GM12878 (cell line): Measurements from ENCODE around the gene HYCC1. TPM values are rescaled to one million over a fixed set of nuclear protein-coding genes. Genes with fewer than 3 reads are reported as not detected.

Experiments used
- ATAC-seq: fragments of 200-7000 bp; cut with Tn5 transposase; 3 replicates; pipeline ENCODE4 v1.9.1; 2020; ENCODE audit warnings: mild to moderate bottlenecking, moderate library complexity
- BruUV-seq: library from RNA; stranded (reverse); fragments of 400-500 nt; replicated peaks from 2 replicates; lab custom pipeline; 2021; lab: Mats Ljungman, UMichigan
- CTCF ChIA-PET: fragments of 300-600 bp; sonication (Branson Sonifier 250); formaldehyde crosslinking; extraction: SDS; loops from one replicate; lab custom pipeline; 2021; ENCODE audit warnings: inconsistent platforms; lab: Yijun Ruan, JAX
- POLR2A ChIA-PET: fragments of 350-600 bp; formaldehyde crosslinking; extraction: SDS; loops from one replicate; lab custom pipeline; 2021; ENCODE audit warnings: inconsistent platforms; lab: Charles Lee
- RAD21 ChIA-PET: fragments of 300-600 bp; sonication (Branson Sonifier 250); formaldehyde crosslinking; loops from one replicate; lab custom pipeline; 2023; ENCODE audit warnings: antibody characterized with exemption; ENCODE audit not compliant: unreplicated experiment; lab: Charles Lee
- SMC1A ChIA-PET: fragments of 300-600 bp; sonication (Branson Sonifier 250); formaldehyde crosslinking; loops from one replicate; lab custom pipeline; 2023; ENCODE audit not compliant: unreplicated experiment, uncharacterized antibody; lab: Charles Lee
- DNase-seq: peaks from one replicate; pipeline ENCODE4 v3.0.0-alpha.2; 2011; ENCODE audit warnings: low read depth, low spot score
- FAIRE-seq: peaks from 3 replicates; lab custom pipeline; 2011; peaks lifted over from hg19 to GRCh38; lab: Jason Lieb, UNC
- H2AFZ ChIP-seq: 2 replicates; pipeline ENCODE4 v1.6.0; 2011; ENCODE audit warnings: low read depth, low read length, control low read depth; ENCODE audit not compliant: control insufficient read depth
- H3K27ac ChIP-seq: 2 replicates; pipeline ENCODE4 v1.5.1; 2011; ENCODE audit warnings: control low read depth; ENCODE audit not compliant: control insufficient read depth, insufficient read depth
- H3K27me3 ChIP-seq, 2 experiments: replicated peaks in 1 of 2; 2 replicates each; pipeline versions ENCODE4 v1.6.0 to v1.6.1; 2011; ENCODE audit warnings: low read length in 1 of 2; ENCODE audit not compliant: control insufficient read depth in 2 of 2, insufficient read depth in 2 of 2
- H3K36me3 ChIP-seq, 2 experiments: 2 replicates each; pipeline ENCODE4 v1.5.1; 2011; ENCODE audit warnings: low read length in 1 of 2; ENCODE audit not compliant: control insufficient read depth in 2 of 2, insufficient read depth in 2 of 2
- H3K4me1 ChIP-seq: 2 replicates; pipeline ENCODE4 v1.6.1; 2011; ENCODE audit warnings: mild to moderate bottlenecking, low read length, moderate library complexity, mixed read lengths; ENCODE audit not compliant: control insufficient read depth, insufficient read depth
- H3K4me2 ChIP-seq: 2 replicates; pipeline ENCODE4 v1.6.0; 2011; ENCODE audit warnings: control low read depth; ENCODE audit not compliant: control insufficient read depth, insufficient read depth
- H3K4me3 ChIP-seq: fragments of 200-600 bp; sonication (generic); 2 replicates; pipeline ENCODE4 v1.5.1; 2016
- H3K79me2 ChIP-seq: 2 replicates; pipeline ENCODE4 v1.6.0; 2011; ENCODE audit warnings: low read length; ENCODE audit not compliant: control insufficient read depth, insufficient read depth
- H3K9ac ChIP-seq: 2 replicates; pipeline ENCODE4 v1.8.0; 2011; ENCODE audit warnings: low read length, control low read depth, mixed read lengths; ENCODE audit not compliant: control insufficient read depth, insufficient read depth
- H3K9me3 ChIP-seq: replicated peaks from 3 replicates; pipeline ENCODE4 v1.5.1; 2011; ENCODE audit warnings: mild to moderate bottlenecking, low read length; ENCODE audit not compliant: control insufficient read depth, insufficient read depth
- H4K20me1 ChIP-seq: 2 replicates; pipeline ENCODE4 v1.6.0; 2011; ENCODE audit not compliant: control insufficient read depth, insufficient read depth
- CEBPB ChIP-seq, 2 experiments: fragments of 150-350 bp in 1 of 2; IDR thresholded peaks; 2 replicates each; pipeline ENCODE4 v1.6.1; 2012 to 2014; ENCODE audit warnings: low read depth in 2 of 2, low read length in 2 of 2, borderline replicate concordance in 1 of 2, inconsistent platforms in 1 of 2
- EZH2 ChIP-seq: IDR thresholded peaks from 2 replicates; pipeline ENCODE4 v1.6.1; 2012; ENCODE audit warnings: low read depth, mild to moderate bottlenecking, control low read depth, inconsistent platforms, low read length, borderline replicate concordance; ENCODE audit not compliant: control insufficient read depth
- HDAC2 ChIP-seq: fragments of 200-600 bp; sonication (generic); IDR thresholded peaks from 2 replicates; pipeline ENCODE4 v1.6.1; 2017
- IKZF2 ChIP-seq, 2 experiments: fragments of 450-650 bp; IDR thresholded peaks; 2 replicates each; pipeline ENCODE4 v1.6.1; 2017; ENCODE audit warnings: mild to moderate bottlenecking in 2 of 2, moderate library complexity in 2 of 2
- IRF4 ChIP-seq: IDR thresholded peaks from 2 replicates; pipeline ENCODE4 v1.6.1; 2011; ENCODE audit warnings: low read depth, low read length
- JUND ChIP-seq: IDR thresholded peaks from 2 replicates; pipeline ENCODE4 v1.6.1; 2012; ENCODE audit warnings: low read depth, mild to moderate bottlenecking, low read length, improper control_type of control experiment, moderate library complexity
- PAX5 ChIP-seq: IDR thresholded peaks from 2 replicates; pipeline ENCODE4 v1.6.1; 2011; ENCODE audit warnings: low read depth, low read length, borderline replicate concordance
- RFX5 ChIP-seq: IDR thresholded peaks from 2 replicates; pipeline ENCODE4 v1.6.1; 2011; ENCODE audit warnings: low read depth, low read length, improper control_type of control experiment
- SREBF2 ChIP-seq: IDR thresholded peaks from 2 replicates; pipeline ENCODE4 v1.6.1; 2012; ENCODE audit warnings: mild to moderate bottlenecking, low read length
- YBX1 ChIP-seq: fragments of 450-650 bp; IDR thresholded peaks from 2 replicates; pipeline ENCODE4 v1.6.1; 2016; ENCODE audit warnings: antibody characterized with exemption
- WGBS: methylation state at CpG from one replicate; pipeline ENCODE4 v1.1.6; 2016; ENCODE audit warnings: low lambda C conversion rate; ENCODE audit not compliant: insufficient replicate concordance, insufficient coverage; ENCODE audit errors: missing lambda C conversion rate; 5-methylcytosine and 5-hydroxymethylcytosine counted together
- in situ Hi-C: fragments of 300-500 bp; cut with MboI; formaldehyde crosslinking; loops from 9 replicates; pipeline ENCODE4 v1.14.3; 2018; ENCODE audit warnings: mixed read lengths
- intact Hi-C: fragments of 100-400 bp; cut with micrococcal nuclease; formaldehyde crosslinking; loops from one replicate; pipeline ENCODE4 v1.14.2; 2022; ENCODE audit not compliant: unreplicated experiment
- polyA plus RNA-seq, 11 experiments: library from polyadenylated mRNA; depleted of rRNA in 4 of 11; unstranded in 6 of 11; stranded (reverse) in 5 of 11; fragments of >200 nt; fragmentation: Nextera tagmentation in 4 of 11; fragmentation: Illumina TruSeq in 1 of 11; extraction: Ambion mirVana in 4 of 11; extraction: Trizol in 1 of 11; gene quantifications; 1 replicate in 1 of 11; 2 replicates in 10 of 11; pipeline versions ENCODE4 v1.2.1 to v1.2.3, GENCODE V29; 2011 to 2016; ENCODE audit warnings: inconsistent platforms in 2 of 11, missing spikeins in 2 of 11, low read depth in 1 of 11
- total RNA-seq, 4 experiments: library from RNA; depleted of rRNA in 3 of 4; stranded (reverse); fragments of >200 nt in 3 of 4; fragmentation: Illumina TruSeq in 1 of 4; extraction: Trizol in 1 of 4; gene quantifications; 2 replicates each; pipeline versions ENCODE4 v1.2.1 to v1.2.3, GENCODE V29; 2013 to 2021
- TF ChIP-seq, protein P1 (sequence below): fragments of 450-650 bp; IDR thresholded peaks from 2 replicates; pipeline ENCODE4 v1.6.1; 2016; ENCODE audit warnings: mild to moderate bottlenecking

The HYCC1 gene
- total and polyA plus RNA-seq, 10 of the 15 experiments (the other 5 are each of a cell fraction or from before 2014, with no cell fraction given), result 8.5 to 62.9 (median 33.1) TPM

DNA sequence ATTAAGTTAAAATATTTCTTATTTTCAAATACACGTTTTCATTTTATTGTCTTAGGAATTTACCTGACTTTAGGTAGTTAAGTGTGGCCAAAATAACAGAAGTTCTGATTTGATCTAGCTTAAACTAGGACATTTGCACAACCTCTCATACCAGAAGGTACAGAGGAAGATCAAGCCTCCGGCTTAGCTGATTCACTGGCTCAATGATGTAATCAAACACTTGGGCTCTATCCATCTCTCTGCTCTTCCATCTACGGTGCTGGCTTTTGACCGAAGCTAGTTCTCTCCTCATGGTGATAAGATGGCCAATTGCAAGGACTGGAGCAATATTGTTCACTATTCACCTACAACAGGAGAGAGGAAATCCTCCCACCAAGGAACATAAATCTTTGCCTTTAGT lies 12.2 kb upstream of the HYCC1 start:
- no peaks in the 10 kb centered on the region for H3K36me3 ChIP-seq
- WGBS, result 81% methylated on average over 4 of the region's 4 CpGs
- H3K79me2 ChIP-seq, result no peaks in the 10 kb centered on the region
- no peaks in the 10 kb centered on the region for H3K27me3 ChIP-seq
- no peak for TF ChIP-seq JUND
- no peak for TF ChIP-seq RFX5
- TF ChIP-seq SREBF2, result no peak
- TF ChIP-seq HDAC2, result no peak
- no peak for TF ChIP-seq IKZF2 (IDR thresholded peaks at IDR 0.05)
- no peak for TF ChIP-seq EZH2
- TF ChIP-seq, protein P1, sequence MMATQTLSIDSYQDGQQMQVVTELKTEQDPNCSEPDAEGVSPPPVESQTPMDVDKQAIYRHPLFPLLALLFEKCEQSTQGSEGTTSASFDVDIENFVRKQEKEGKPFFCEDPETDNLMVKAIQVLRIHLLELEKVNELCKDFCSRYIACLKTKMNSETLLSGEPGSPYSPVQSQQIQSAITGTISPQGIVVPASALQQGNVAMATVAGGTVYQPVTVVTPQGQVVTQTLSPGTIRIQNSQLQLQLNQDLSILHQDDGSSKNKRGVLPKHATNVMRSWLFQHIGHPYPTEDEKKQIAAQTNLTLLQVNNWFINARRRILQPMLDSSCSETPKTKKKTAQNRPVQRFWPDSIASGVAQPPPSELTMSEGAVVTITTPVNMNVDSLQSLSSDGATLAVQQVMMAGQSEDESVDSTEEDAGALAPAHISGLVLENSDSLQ, result no peak
- TF ChIP-seq PAX5, result no peak
- no peak for TF ChIP-seq YBX1
- no peak for TF ChIP-seq CEBPB (IDR thresholded peaks at IDR 0.05; ENCODE audit: borderline replicate concordance in 1 of 2, low read depth in 2 of 2, low read length in 2 of 2)
- TF ChIP-seq IRF4, result no peak
- intact Hi-C loops, result no loop called here
- H3K4me3 ChIP-seq, result no peak overlapping the region
- no peaks in the 10 kb centered on the region for H3K4me1 ChIP-seq
- ChIA-PET CTCF (interaction anchor here (0.6 to 2.3 kb wide), 6 partner anchors 11 to 244 kb away, joined by 3 to 6 read pairs (median 4); no protein-coding TSS in a partner anchor), RAD21 (interaction anchor here (1.3 kb wide), 1 partner anchor 27 kb away, joined by 3 read pairs; no protein-coding TSS in a partner anchor), POLR2A (no interaction called here), SMC1A (interaction anchor here (0.9 to 2.4 kb wide), 7 partner anchors 9 to 73 kb away, joined by 3 to 16 read pairs (median 3); no protein-coding TSS in a partner anchor)
- in situ Hi-C loops, result no loop called here
- H2AFZ ChIP-seq, result no peak overlapping the region
- H3K27ac ChIP-seq, result no peak overlapping the region
- no TSS peak for BruUV-seq
- no peak overlapping the region for H3K9ac ChIP-seq
- H4K20me1 ChIP-seq, result no peaks in the 10 kb centered on the region
- DNase-seq (no peak), FAIRE-seq (no peak), ATAC-seq (no peak)
- H3K9me3 ChIP-seq, result no peaks in the 10 kb centered on the region; the same call in 2 of the 3 replicates
- H3K4me2 ChIP-seq, result no peak overlapping the region
